Lower leg skin (tissue), 4 donors: ENCODE measurements around the gene MT1E. TPM values are rescaled to one million over a fixed set of nuclear protein-coding genes. Genes with fewer than 3 reads are reported as not detected.

Source experiments
- DNase-seq, 2 donors: peaks; one replicate each; pipeline ENCODE4 v3.0.0-alpha.2; 2019; ENCODE audit warnings: low spot score in 2 of 2
- H3K4me3 ChIP-seq: fragments of 200-600 bp; sonication (generic); 2 replicates; pipeline ENCODE4 v1.5.1; 2017; ENCODE audit warnings: mild to moderate bottlenecking, low read depth; ENCODE audit not compliant: poor library complexity, severe bottlenecking
- CTCF ChIP-seq, 3 donors: fragments of 450-650 bp; IDR thresholded peaks; one replicate each; pipeline ENCODE4 v1.5.1; 2016; ENCODE audit warnings: antibody characterized with exemption in 3 of 3, mild to moderate bottlenecking in 3 of 3, moderate library complexity in 2 of 3
- POLR2A ChIP-seq, 2 donors: fragments of 450-650 bp; IDR thresholded peaks; one replicate each; pipeline ENCODE4 v1.6.1; 2016 to 2017; ENCODE audit warnings: antibody characterized with exemption in 2 of 2, mild to moderate bottlenecking in 1 of 2, moderate library complexity in 1 of 2
- WGBS, 2 donors: methylation state at CpG; one replicate each; pipeline ENCODE4 v1.1.5; 2018; 5-methylcytosine and 5-hydroxymethylcytosine counted together
- intact Hi-C: fragments of 100-400 bp; cut with DNase I; formaldehyde crosslinking; loops from one replicate; pipeline ENCODE4 v1.15.0; 2023; ENCODE audit warnings: low total_unique reads
- total RNA-seq, 4 donors: library from RNA; depleted of rRNA; stranded (reverse); fragments of >200 nt; gene quantifications; one replicate each; pipeline ENCODE4 v1.1.0, GENCODE V29; 2016

MT1E gene
- total RNA-seq, 4 donors from 2014 or later, result 140 to 437 (median 224) TPM

DNA sequence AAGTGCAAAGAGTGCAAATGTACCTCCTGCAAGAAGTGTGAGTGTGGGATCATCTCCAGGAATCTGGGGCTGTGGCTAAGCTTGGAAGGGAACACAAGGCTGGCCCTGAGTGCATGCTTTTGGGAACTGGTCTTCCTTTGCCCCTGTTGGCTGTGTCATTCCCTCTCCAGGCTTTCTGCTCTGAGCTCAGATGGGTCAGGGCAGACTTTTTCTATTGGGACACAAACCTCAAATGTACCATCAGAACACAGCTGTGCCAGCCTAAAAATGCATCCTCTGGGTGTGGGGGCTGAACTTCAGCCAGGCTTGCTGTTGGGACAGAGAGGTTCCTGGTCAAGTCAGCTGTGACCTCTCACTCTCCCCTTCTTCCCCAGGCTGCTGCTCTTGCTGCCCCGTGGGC, 27.0 kb downstream of the MT1E start:
- TF ChIP-seq CTCF (IDR thresholded peaks at IDR 0.05) (no peak), POLR2A (IDR thresholded peaks at IDR 0.05) (no peak)
- DNase-seq, result no peak
- no peak overlapping the region for H3K4me3 ChIP-seq
- 23 to 44% methylated on average over 1 of the region's 1 CpG for whole genome bisulfite sequencing, 2 donors
- intact Hi-C loops, result no loop called here

DNA sequence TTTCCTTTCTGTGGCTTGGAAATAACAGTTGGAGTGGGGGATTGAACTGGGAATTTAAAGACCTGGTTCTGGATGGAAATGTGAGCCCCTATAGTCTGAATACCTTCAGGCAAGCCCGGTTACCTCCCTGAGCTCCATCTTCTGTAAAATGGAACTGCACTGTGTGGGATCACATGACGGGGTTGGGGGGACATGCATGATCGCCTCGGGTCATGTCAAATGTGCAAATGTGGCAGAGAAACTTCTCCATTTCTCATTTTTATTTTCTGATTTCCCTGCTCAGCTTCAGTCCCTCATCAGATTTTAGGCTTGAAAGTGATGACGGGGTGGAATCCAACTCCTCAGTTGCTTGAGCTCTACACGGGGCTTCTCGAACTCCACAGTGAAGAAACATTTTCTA, 27.6 kb downstream of the MT1E start:
- intact Hi-C loops, result no loop called here
- TF ChIP-seq POLR2A (IDR thresholded peaks at IDR 0.05) (no peak), CTCF (IDR thresholded peaks at IDR 0.05) (no peak)
- no peak for DNase-seq
- H3K4me3 ChIP-seq, result no peak overlapping the region
- 79 to 84% methylated on average over 7 of the region's 7 CpGs for WGBS, 2 donors

DNA sequence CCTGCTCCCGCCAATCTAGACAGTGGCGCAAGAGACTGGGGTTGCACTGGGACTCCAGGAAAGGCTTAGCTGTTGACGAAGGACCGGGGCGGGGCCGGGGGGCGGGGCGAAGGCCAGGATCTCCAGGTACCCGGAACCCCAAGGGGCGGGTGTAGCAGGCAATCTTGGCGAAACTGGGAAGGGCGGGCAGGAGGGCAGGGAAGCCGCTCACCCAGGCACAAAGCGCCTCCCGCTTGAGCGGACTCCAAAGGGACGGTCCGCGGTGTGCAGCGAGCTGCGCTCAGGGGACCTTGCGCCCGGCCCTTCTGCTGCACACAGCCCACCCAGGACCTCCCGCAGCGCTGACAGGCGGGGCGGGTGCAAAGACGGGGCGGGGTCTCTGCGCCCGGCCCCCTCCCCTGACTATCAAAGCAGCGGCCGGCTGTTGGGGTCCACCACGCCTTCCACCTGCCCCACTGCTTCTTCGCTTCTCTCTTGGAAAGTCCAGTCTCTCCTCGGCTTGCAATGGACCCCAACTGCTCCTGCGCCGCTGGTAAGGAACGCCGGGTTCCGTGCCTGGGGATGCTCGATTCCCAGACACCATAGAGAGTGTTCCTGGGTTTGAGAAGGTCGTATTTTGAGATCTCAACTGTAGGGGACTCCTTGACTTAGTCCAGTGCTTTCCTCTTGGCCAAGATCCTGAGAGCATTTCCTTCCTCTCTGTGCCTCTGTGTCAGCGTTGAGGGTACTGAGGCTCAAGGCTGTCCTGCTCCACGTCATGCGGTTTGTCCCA, 32.2 kb downstream of the MT1E start, which contains the start of gene MT1F:
TSS of gene MT1F (plus strand) at position 405 of the 772 bp plus-strand sequence. CDS start at position 505, 100 bp downstream.
- DNase-seq, result peak; percentile 87 to 97
- TF ChIP-seq CTCF (IDR thresholded peaks at IDR 0.05) (no peak), POLR2A (IDR thresholded peaks at IDR 0.05) (no peak)
- intact Hi-C loops, result no loop called here
- H3K4me3 ChIP-seq, result peak within 1 kb of the TSS; percentile 13
- 2 to 3% methylated on average over 18 to 45 of the region's 46 CpGs for WGBS, 2 donors

GRCh38 chr16:56658327-56658875, 32.8 kb downstream of the MT1E start:
- TF ChIP-seq CTCF (IDR thresholded peaks at IDR 0.05) (no peak), POLR2A (IDR thresholded peaks at IDR 0.05) (no peak)
- WGBS, 2 donors, result 40 to 43% methylated on average over 10 of the region's 10 CpGs
- DNase-seq, result no peak
- intact Hi-C loops, result no loop called here
- H3K4me3 ChIP-seq, result no peak overlapping the region

GRCh38 chr16:56662357-56663354, 37.1 kb downstream of the MT1E start:
- DNase-seq, result no peak
- H3K4me3 ChIP-seq, result no peak overlapping the region
- WGBS, 2 donors, result 22 to 27% methylated on average over 41 of the region's 48 CpGs
- TF ChIP-seq CTCF (IDR thresholded peaks at IDR 0.05), result no peak
- TF ChIP-seq POLR2A (IDR thresholded peaks at IDR 0.05), result no peak
- intact Hi-C loops, result no loop called here
